ENCODE results near the gene GABRR3.

GABRR3 gene

DNA sequence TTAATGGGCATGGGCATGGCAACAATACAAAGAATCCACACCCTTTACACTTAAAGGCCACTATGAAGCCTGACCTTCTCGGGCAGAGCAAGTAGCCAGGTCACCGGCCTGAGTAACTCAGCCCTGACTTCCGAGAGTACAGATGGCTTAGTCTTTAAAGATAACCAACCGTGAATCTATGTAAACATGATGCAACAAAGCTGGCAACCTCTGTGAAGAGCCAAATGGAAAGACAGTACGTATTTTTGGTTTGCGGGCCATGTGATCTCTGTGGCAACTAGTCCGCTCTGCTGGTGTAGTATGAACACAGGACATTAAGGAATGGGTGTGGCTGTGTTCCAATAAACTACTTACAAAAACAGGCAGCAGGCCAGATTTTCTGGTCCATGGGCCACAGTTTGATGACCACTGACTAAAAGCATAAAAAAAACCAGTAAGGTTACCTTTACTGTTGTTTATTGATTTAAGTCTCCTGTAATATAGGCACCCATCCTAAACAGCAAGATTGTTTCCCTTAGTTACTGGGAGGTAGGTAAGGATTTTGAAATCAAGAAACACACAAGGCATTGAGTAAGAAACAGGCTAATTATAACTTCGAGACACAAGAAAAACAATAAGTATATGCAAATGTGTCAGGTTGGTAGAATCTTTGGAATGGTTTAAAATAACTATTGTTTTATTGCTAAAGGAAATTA is 77.4 kb downstream of the GABRR3 start:
- DNase-seq (ENCODE audit: low spot score): no peak
- TF ChIP-seq, protein P1, sequence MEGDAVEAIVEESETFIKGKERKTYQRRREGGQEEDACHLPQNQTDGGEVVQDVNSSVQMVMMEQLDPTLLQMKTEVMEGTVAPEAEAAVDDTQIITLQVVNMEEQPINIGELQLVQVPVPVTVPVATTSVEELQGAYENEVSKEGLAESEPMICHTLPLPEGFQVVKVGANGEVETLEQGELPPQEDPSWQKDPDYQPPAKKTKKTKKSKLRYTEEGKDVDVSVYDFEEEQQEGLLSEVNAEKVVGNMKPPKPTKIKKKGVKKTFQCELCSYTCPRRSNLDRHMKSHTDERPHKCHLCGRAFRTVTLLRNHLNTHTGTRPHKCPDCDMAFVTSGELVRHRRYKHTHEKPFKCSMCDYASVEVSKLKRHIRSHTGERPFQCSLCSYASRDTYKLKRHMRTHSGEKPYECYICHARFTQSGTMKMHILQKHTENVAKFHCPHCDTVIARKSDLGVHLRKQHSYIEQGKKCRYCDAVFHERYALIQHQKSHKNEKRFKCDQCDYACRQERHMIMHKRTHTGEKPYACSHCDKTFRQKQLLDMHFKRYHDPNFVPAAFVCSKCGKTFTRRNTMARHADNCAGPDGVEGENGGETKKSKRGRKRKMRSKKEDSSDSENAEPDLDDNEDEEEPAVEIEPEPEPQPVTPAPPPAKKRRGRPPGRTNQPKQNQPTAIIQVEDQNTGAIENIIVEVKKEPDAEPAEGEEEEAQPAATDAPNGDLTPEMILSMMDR (IDR thresholded peaks at IDR 0.05; ENCODE audit: extremely low read depth, missing control alignments): no peak

DNA sequence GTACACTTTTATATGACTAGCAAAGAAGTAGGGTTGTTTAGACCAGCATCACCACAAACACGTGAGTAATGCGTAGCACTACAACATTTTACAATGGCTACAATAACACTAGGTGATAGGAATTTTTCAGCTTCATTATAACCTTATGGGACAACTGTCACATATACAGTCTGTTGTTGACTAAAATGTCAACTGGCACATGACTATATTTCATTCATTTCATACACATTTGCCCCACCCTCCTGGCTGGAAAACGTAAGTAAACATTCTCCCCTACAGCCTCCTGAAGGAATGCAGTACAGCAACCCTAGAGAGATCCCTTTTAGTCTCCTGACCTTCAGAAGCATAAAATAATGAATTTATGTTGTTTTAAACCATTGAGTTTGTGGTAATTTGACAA is 79.1 kb downstream of the GABRR3 start:
- DNase-seq (ENCODE audit: low spot score): no peak
- TF ChIP-seq, protein P1 (IDR thresholded peaks at IDR 0.05; ENCODE audit: extremely low read depth, missing control alignments): no peak

DNA sequence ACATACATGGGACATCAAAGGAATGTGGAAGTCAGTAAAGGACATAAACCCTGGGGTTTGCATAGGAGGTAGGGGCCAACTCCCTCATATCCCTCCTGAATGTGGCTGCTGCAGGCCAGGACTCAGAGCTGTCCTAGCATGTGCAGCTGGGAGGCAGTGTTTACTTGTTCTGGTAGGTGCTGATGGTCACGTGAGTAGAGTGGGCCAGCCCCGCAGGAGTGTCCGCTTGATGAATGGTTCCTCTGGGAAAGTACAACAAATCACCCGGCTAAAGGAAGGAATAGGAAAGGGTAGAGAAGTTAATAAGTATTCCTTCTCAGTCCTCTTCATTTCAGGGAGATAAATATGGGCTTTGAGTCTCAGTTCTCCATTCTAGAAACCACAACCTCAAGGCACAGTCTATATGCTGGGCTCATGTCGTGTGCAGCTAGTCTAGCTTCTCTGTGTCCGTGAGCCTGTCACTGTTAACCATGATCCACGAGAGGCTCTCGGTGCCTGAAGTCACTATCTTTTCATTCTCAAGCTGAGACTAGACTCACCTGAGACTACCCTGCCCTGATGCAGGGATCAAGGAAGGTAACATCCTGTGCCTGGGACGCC is 80.8 kb downstream of the GABRR3 start:
- no peak for DNase-seq (ENCODE audit: low spot score)
- TF ChIP-seq, protein P1 (IDR thresholded peaks at IDR 0.05; ENCODE audit: extremely low read depth, missing control alignments): no peak

DNA sequence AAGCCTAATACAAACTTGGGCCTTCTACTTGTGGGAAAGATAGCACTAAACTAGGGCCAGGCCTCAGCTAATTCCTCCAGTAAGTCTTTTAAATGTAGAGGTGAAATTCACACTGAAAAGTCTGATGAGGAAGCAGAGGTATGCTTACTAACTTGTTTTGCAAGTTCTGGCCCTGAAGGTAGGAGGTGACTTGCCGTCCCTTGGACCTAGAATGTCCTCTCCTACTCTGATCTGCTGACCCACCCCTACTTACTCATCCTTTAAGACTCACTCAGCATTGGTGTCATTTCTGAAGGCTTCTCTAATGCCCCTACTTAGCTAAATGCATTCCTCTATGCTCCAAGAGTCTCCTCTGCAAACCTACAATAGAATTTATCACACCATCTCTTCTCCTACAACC is 82.2 kb downstream of the GABRR3 start:
- no peak for DNase-seq (ENCODE audit: low spot score)
- TF ChIP-seq, protein P1 (IDR thresholded peaks at IDR 0.05; ENCODE audit: extremely low read depth, missing control alignments): no peak

DNA sequence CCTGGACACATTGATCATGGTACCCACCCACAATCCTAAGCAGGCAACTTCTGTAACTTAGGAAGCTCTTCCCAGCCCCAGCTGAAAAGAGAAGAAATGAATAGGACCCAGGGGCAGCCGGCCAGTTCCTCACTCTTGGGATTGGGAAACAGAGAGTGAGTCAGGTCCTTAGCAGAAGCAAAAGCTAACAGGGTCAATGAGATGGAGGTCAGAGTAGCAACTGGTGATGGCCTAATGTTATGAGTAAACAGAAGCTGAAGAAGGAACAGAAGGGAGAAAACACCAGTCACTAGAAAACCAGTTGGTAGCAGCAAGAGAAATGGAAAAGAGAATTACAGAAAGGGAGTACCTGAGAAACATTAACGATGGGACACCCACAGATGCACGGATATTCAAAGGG is 82.8 kb downstream of the GABRR3 start:
- TF ChIP-seq, protein P1 (IDR thresholded peaks at IDR 0.05; ENCODE audit: extremely low read depth, missing control alignments): no peak
- no peak for DNase-seq (ENCODE audit: low spot score)

DNA sequence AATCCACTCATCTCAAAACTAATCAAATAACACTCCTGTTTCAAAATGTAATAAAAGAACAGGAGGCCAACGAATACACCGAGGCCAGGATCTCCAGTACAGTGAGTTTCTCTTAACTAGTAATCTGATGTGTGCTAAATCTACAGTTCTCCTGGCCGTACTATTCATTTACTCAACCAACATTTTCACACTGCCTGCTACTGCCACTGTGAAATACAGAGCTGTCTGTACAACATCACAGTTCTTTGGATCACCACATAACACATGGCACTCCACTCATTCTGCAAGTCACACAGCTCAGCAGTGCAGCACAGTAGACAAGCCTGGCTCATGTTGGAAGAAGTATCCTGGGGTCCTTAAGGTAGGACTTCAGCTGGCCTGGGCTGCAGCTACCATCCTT is 84.8 kb downstream of the GABRR3 start:
- TF ChIP-seq, protein P1 (IDR thresholded peaks at IDR 0.05; ENCODE audit: extremely low read depth, missing control alignments): no peak
- DNase-seq (ENCODE audit: low spot score): no peak

DNA sequence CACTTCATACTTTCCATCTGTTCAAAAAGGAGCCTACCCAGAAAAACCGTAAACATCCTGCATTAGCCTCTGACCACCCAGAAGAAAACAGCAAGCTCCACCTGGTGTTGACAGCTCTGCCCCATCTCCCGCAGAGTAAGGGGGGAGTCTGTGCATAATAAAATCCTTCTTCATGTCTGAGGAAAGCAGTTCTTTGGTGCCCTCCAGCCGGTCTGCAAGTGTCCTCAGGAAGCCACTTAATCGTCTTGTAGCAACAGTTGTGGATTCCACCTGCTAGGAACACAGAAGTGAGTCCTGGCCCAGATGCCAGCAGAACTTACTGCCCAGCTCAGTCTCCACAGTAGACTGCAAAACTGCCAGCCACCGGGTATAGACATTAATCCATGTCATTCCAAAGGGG is 85.4 kb downstream of the GABRR3 start:
- DNase-seq (ENCODE audit: low spot score): no peak
- TF ChIP-seq, protein P1 (IDR thresholded peaks at IDR 0.05; ENCODE audit: extremely low read depth, missing control alignments): no peak
